Duodenal mucosa (tissue), 2 donors: ENCODE data around the gene GPR4.

Source experiments
- H3K27ac ChIP-seq: one replicate; pipeline ENCODE4 v1.7.0; 2013; ENCODE audit warnings: low read depth, low read length
- H3K27me3 ChIP-seq, 2 donors: one replicate each; pipeline ENCODE4 v1.7.0; 2013; ENCODE audit warnings: low read length in 2 of 2, control low read depth in 1 of 2; ENCODE audit not compliant: insufficient read depth in 2 of 2, control insufficient read depth in 1 of 2
- H3K36me3 ChIP-seq, 2 donors: one replicate each; pipeline ENCODE4 v1.7.0; 2013; ENCODE audit warnings: low read length in 2 of 2, control low read depth in 1 of 2; ENCODE audit not compliant: insufficient read depth in 2 of 2, control insufficient read depth in 1 of 2
- H3K4me1 ChIP-seq, 2 donors: one replicate each; pipeline ENCODE4 v1.7.0; 2013; ENCODE audit warnings: low read length in 2 of 2, control low read depth in 1 of 2; ENCODE audit not compliant: insufficient read depth in 2 of 2, control insufficient read depth in 1 of 2
- H3K4me3 ChIP-seq, 2 donors: one replicate each; pipeline ENCODE4 v1.7.0; 2013; ENCODE audit warnings: low read length in 2 of 2, low read depth in 1 of 2
- H3K9ac ChIP-seq, 2 donors: one replicate each; pipeline ENCODE4 v1.7.0; 2013; ENCODE audit warnings: low read length in 2 of 2, low read depth in 1 of 2
- H3K9me3 ChIP-seq, 2 donors: one replicate each; pipeline ENCODE4 v1.7.0; 2013; ENCODE audit warnings: low read length in 2 of 2, control low read depth in 1 of 2; ENCODE audit not compliant: control insufficient read depth in 1 of 2

GPR4 gene

GRCh38 chr19:45590300-45591003 lies 11.6 kb downstream of the GPR4 start:
- Histone ChIP-seq H3K9ac (no peak overlapping the region), H3K4me1 (peaks cover 0 to 2% of the 10 kb centered on the region in 2 donors), H3K9me3 (no peaks in the 10 kb centered on the region), H3K36me3 (no peaks in the 10 kb centered on the region), H3K27ac (no peak overlapping the region), H3K4me3 (no peak overlapping the region), H3K27me3 (peaks cover 3 to 6% of the 10 kb centered on the region in 2 donors)

DNA sequence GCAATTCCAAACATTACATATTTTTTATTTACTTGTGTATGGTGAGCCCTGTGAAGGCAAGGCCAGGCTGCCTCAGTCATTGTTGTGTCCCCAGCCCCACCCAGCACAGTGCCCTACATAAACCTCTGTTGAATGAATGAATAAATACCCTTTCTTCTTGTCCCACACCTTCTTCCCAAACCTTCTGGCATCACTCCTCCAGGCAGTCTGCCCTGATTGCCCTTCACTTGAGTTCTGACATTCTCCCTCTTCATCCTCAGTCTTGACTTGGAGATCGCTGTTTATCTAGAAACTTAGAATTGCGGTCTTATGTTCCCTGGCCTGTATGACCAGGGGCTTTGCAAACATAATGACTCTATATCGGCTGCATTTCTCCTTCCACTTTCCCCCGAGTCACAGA lies 12.2 kb downstream of the GPR4 start:
- H3K4me3 ChIP-seq: no peak overlapping the region
- peaks cover 4 to 6% of the 10 kb centered on the region in 2 donors for H3K4me1 ChIP-seq
- no peak overlapping the region for H3K9ac ChIP-seq
- H3K27ac ChIP-seq: no peak overlapping the region
- H3K36me3 ChIP-seq: no peaks in the 10 kb centered on the region
- peaks cover 3% of the 10 kb centered on the region in 2 donors for H3K27me3 ChIP-seq
- no peaks in the 10 kb centered on the region for H3K9me3 ChIP-seq

GRCh38 chr19:45587873-45588272 lies 14.1 kb downstream of the GPR4 start:
- Histone ChIP-seq H3K9ac (no peak overlapping the region), H3K36me3 (no peaks in the 10 kb centered on the region), H3K9me3 (no peaks in the 10 kb centered on the region), H3K27ac (no peak overlapping the region), H3K4me3 (no peak overlapping the region), H3K27me3 (peaks cover 0 to 3% of the 10 kb centered on the region in 2 donors), H3K4me1 (peaks cover 4 to 6% of the 10 kb centered on the region in 2 donors)

GRCh38 chr19:45585158-45585577 lies 16.8 kb downstream of the GPR4 start:
- Histone ChIP-seq H3K4me1 (peaks cover 4 to 6% of the 10 kb centered on the region in 2 donors), H3K27ac (peak overlapping the region; percentile 96), H3K27me3 (no peaks in the 10 kb centered on the region), H3K36me3 (no peaks in the 10 kb centered on the region), H3K4me3 (peak overlapping the region; percentile 88 to 97), H3K9ac (peak overlapping the region; percentile 90 to 95), H3K9me3 (no peaks in the 10 kb centered on the region)

GRCh38 chr19:45584332-45585157 lies 17.5 kb downstream of the GPR4 start, which contains the start of gene OPA3:
TSS of gene OPA3 (minus strand) at chr19:45584802. CDS start at chr19:45584764, 38 bp downstream.
- Histone ChIP-seq H3K9me3 (no peaks in the 10 kb centered on the region), H3K9ac (peak within 1 kb of the TSS; percentile 90 to 95), H3K4me1 (peaks cover 4 to 6% of the 10 kb centered on the region in 2 donors), H3K27me3 (no peaks in the 10 kb centered on the region), H3K27ac (peak within 1 kb of the TSS; percentile 96), H3K4me3 (peak within 1 kb of the TSS; percentile 88 to 97), H3K36me3 (no peaks in the 10 kb centered on the region)

GRCh38 chr19:45581576-45581975 lies 20.4 kb downstream of the GPR4 start:
- H3K27me3 ChIP-seq: no peaks in the 10 kb centered on the region
- H3K4me3 ChIP-seq: no peak overlapping the region
- no peak overlapping the region for H3K27ac ChIP-seq
- no peak overlapping the region for H3K9ac ChIP-seq
- H3K9me3 ChIP-seq: no peaks in the 10 kb centered on the region
- H3K4me1 ChIP-seq: peaks cover 18 to 19% of the 10 kb centered on the region in 2 donors
- no peaks in the 10 kb centered on the region for H3K36me3 ChIP-seq

- H3K4me1 ChIP-seq: peaks cover 14 to 15% of the 10 kb centered on the region in 2 donors
- no peak overlapping the region for H3K4me3 ChIP-seq
Observed at GRCh38 chr19:45578861-45579260, 23.2 kb downstream of the GPR4 start.

DNA sequence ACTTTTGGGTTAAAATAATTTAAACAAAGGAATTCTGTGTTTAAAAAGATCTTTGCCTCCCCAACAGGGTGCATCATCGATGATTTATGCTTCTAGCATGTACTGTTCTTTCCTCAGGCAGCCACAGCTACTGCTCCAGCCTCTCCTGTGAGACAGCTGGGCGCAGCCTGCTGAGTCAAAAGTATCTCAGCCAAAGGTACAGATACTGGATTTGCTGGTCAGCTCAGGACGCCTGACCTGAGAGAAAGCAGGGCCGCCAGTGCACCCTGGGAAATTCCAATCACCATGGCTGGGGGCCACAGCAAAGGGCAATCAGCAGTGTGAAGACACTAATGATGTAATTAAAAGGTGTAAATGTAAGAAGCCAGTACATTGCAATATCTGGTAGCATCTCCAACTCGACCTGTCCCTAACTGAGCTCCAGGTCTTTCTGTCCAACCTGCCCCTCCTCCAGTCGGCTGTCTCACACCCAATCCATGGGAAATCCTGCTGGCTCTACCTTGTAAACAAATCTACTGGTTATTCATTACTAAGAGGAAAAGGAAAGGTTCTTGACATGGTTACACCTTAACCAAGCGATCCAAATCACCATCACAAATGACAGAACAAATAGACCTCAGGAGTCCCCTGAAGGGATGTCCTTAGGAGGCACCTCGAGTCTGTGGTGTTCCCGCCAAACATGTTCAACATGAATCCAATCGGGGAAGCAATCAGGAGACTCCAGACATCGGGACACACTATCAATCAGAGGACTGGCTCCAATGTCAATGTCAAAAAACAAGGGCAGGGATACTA lies 24.7 kb downstream of the GPR4 start:
- Histone ChIP-seq H3K27me3 (no peaks in the 10 kb centered on the region), H3K4me3 (no peak overlapping the region), H3K4me1 (peaks cover 14 to 15% of the 10 kb centered on the region in 2 donors), H3K9me3 (no peaks in the 10 kb centered on the region), H3K27ac (peak overlapping the region; percentile 17), H3K9ac (no peak overlapping the region), H3K36me3 (peaks cover 0 to 3% of the 10 kb centered on the region in 2 donors)

More at GRCh38 chr19:45578861-45579260, 23.2 kb downstream of the GPR4 start:
- no peaks in the 10 kb centered on the region for H3K27me3 ChIP-seq
- H3K27ac ChIP-seq: no peak overlapping the region
- H3K9ac ChIP-seq: no peak overlapping the region
- no peaks in the 10 kb centered on the region for H3K9me3 ChIP-seq
- H3K36me3 ChIP-seq: no peaks in the 10 kb centered on the region

DNA sequence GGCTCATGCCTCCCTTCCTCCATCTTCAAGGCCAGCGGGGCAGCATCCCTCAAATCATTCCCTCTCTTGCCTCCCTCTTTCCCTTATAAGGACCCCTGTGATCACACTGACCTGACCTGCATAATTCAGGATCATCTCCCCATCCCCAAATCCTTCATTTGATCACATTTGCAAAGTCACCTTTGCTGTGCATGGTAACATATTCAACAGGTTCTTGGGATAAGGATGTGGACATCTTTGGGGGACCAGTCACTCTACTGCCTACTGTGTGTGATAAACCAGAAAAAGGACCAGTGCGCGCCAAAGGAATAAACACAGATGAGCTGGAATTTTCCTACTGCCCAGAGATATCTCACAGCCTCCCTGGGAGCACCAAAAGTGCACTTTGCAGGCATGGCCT lies 25.3 kb downstream of the GPR4 start:
- H3K36me3 ChIP-seq: peaks cover 0 to 3% of the 10 kb centered on the region in 2 donors
- H3K27me3 ChIP-seq: no peaks in the 10 kb centered on the region
- no peak overlapping the region for H3K27ac ChIP-seq
- H3K4me3 ChIP-seq: no peak overlapping the region
- H3K4me1 ChIP-seq: peaks cover 14 to 15% of the 10 kb centered on the region in 2 donors
- no peaks in the 10 kb centered on the region for H3K9me3 ChIP-seq
- no peak overlapping the region for H3K9ac ChIP-seq
